Right hindlimb (tissue), 1 donor: ENCODE measurements around the gene MFAP2.

Experiments used
- DNase-seq: peaks from one replicate; pipeline ENCODE4 v3.0.0-alpha.2; 2018

MFAP2 gene

GRCh38 chr1:16926491-16927073, 53.8 kb downstream of the MFAP2 start:
- peak; percentile 43 for DNase-seq

GRCh38 chr1:16925635-16926490, 54.6 kb downstream of the MFAP2 start:
- DNase-seq: no peak

DNA sequence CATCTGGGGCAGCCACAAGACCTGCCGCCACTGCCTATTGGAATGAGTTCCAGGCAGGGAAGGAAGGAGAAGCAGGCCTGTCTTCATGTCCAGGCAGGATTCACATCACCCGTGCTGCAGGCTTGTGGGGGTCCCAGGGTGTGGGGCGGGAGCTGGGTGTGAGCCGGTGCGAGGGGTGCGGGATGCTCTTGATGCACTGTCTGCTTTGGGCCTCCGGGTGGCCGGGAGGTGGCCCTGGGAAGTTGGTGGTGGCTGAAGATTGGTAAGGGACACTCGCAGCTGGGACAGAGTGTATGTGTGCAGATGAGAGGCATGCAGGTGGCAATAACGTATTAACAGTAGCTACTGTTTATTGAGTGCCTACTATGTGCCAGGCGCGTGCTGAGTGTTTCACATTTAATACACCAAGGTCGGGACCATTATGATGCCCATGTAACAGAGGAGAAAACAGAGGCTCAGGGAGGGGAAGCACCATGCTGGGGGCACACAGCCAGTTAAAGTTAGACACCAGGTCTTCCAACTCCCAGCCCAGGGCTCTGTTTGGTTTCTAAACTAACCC, 55.4 kb downstream of the MFAP2 start:
- no peak for DNase-seq
